Left hindlimb (tissue), 1 donor: ENCODE measurements around the gene RBFOX1.

Experiments used
- DNase-seq: peaks from one replicate; pipeline ENCODE4 v3.0.0-alpha.2; 2018

Gene RBFOX1

GRCh38 chr16:7624871-7625766 lies 292.5 kb downstream of the RBFOX1 start:
- no peak for DNase-seq

GRCh38 chr16:7628981-7629380 lies 296.3 kb downstream of the RBFOX1 start:
- no peak for DNase-seq

- no peak for DNase-seq
These were observed 296.9 kb downstream of the RBFOX1 start for GRCh38 chr16:7629571-7629970.

GRCh38 chr16:7637446-7637845 lies 304.8 kb downstream of the RBFOX1 start:
- no peak for DNase-seq

- DNase-seq: no peak
These were observed 305.7 kb downstream of the RBFOX1 start for GRCh38 chr16:7638306-7638705.

GRCh38 chr16:7640334-7640733 lies 307.7 kb downstream of the RBFOX1 start:
- no peak for DNase-seq

GRCh38 chr16:7644176-7644575 lies 311.5 kb downstream of the RBFOX1 start:
- DNase-seq: no peak

- DNase-seq: no peak
These were observed 312.2 kb downstream of the RBFOX1 start for GRCh38 chr16:7644811-7645210.

- DNase-seq: no peak
These were observed 314.3 kb downstream of the RBFOX1 start for GRCh38 chr16:7646821-7647500.

- DNase-seq: no peak
These were observed 317.8 kb downstream of the RBFOX1 start for GRCh38 chr16:7650431-7650830.

- DNase-seq: no peak
These were observed 319.3 kb downstream of the RBFOX1 start for GRCh38 chr16:7651803-7652570.

- no peak for DNase-seq
These were observed 321.3 kb downstream of the RBFOX1 start for GRCh38 chr16:7653746-7654461.

- no peak for DNase-seq
These were observed 343.0 kb downstream of the RBFOX1 start for GRCh38 chr16:7675628-7676027.

- no peak for DNase-seq
These were observed 347.7 kb downstream of the RBFOX1 start for GRCh38 chr16:7680296-7680695.

- DNase-seq: no peak
These were observed 356.2 kb downstream of the RBFOX1 start for GRCh38 chr16:7688811-7689210.

- DNase-seq: no peak
These were observed 356.6 kb downstream of the RBFOX1 start for GRCh38 chr16:7689234-7689633.

- DNase-seq: no peak
These were observed 358.9 kb downstream of the RBFOX1 start for GRCh38 chr16:7691533-7691932.

- DNase-seq: no peak
These were observed 371.0 kb downstream of the RBFOX1 start for GRCh38 chr16:7703672-7704071.

GRCh38 chr16:7705885-7706284 lies 373.2 kb downstream of the RBFOX1 start:
- DNase-seq: no peak

GRCh38 chr16:7709186-7709585 lies 376.5 kb downstream of the RBFOX1 start:
- no peak for DNase-seq

GRCh38 chr16:7713244-7713643 lies 380.6 kb downstream of the RBFOX1 start:
- no peak for DNase-seq

- no peak for DNase-seq
These were observed 382.1 kb downstream of the RBFOX1 start for GRCh38 chr16:7714775-7715174.
